Suprapubic skin (tissue), 4 donors: ENCODE measurements around the gene TSPAN14.

Source experiments
- POLR2A ChIP-seq, 2 donors: fragments of 450-650 bp; IDR thresholded peaks; one replicate each; pipeline ENCODE4 v1.6.1; 2017; ENCODE audit warnings: antibody characterized with exemption in 2 of 2, mild to moderate bottlenecking in 2 of 2, moderate library complexity in 2 of 2
- POLR2AphosphoS5 ChIP-seq, 3 donors: sonication (generic); formaldehyde crosslinking; IDR thresholded peaks; one replicate each; pipeline ENCODE4 v1.6.1; 2017; ENCODE audit warnings: antibody characterized with exemption in 3 of 3
- TF ChIP-seq, protein P1 (sequence below), 2 donors: fragments of 200-600 bp in 1 of 2; fragments of 450-650 bp in 1 of 2; sonication (generic) in 1 of 2; IDR thresholded peaks; one replicate each; pipeline ENCODE4 v1.5.1; 2016 to 2019; ENCODE audit warnings: antibody characterized with exemption in 2 of 2, mild to moderate bottlenecking in 1 of 2, moderate library complexity in 1 of 2

DNA sequence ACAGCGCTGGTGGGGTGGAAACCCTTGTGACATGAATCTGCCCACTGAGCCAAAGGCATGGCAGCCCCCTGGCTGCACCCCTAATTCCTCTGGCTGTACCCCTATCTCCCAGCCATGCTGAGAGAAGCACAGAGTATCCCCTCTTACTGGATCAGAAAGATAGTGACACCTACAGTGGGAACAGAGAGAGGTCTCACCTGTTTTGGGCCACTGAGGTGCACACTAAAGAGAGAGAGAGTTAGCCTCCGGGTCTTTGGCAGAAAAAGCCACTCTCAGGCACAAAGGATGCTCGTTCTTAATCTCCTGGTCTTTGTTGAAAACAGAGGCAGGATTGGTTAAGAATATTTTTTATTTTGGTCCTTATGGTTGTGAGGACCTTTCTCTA is 11.3 kb downstream of the TSPAN14 start:
- TF ChIP-seq POLR2A (IDR thresholded peaks at IDR 0.05) = no peak
- TF ChIP-seq, protein P1, sequence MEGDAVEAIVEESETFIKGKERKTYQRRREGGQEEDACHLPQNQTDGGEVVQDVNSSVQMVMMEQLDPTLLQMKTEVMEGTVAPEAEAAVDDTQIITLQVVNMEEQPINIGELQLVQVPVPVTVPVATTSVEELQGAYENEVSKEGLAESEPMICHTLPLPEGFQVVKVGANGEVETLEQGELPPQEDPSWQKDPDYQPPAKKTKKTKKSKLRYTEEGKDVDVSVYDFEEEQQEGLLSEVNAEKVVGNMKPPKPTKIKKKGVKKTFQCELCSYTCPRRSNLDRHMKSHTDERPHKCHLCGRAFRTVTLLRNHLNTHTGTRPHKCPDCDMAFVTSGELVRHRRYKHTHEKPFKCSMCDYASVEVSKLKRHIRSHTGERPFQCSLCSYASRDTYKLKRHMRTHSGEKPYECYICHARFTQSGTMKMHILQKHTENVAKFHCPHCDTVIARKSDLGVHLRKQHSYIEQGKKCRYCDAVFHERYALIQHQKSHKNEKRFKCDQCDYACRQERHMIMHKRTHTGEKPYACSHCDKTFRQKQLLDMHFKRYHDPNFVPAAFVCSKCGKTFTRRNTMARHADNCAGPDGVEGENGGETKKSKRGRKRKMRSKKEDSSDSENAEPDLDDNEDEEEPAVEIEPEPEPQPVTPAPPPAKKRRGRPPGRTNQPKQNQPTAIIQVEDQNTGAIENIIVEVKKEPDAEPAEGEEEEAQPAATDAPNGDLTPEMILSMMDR (IDR thresholded peaks at IDR 0.05) = no peak
- no peak for TF ChIP-seq POLR2AphosphoS5 (IDR thresholded peaks at IDR 0.05)
